Endometrium (tissue), 2 donors: Measurements from ENCODE around the gene SFXN5.

ENCODE experiments used
- FAIRE-seq: peaks from 2 replicates; lab custom pipeline; 2012; peaks lifted over from hg19 to GRCh38; lab: Jason Lieb, UNC
- donor health status: control.
- donor health status: control.

The SFXN5 gene

DNA sequence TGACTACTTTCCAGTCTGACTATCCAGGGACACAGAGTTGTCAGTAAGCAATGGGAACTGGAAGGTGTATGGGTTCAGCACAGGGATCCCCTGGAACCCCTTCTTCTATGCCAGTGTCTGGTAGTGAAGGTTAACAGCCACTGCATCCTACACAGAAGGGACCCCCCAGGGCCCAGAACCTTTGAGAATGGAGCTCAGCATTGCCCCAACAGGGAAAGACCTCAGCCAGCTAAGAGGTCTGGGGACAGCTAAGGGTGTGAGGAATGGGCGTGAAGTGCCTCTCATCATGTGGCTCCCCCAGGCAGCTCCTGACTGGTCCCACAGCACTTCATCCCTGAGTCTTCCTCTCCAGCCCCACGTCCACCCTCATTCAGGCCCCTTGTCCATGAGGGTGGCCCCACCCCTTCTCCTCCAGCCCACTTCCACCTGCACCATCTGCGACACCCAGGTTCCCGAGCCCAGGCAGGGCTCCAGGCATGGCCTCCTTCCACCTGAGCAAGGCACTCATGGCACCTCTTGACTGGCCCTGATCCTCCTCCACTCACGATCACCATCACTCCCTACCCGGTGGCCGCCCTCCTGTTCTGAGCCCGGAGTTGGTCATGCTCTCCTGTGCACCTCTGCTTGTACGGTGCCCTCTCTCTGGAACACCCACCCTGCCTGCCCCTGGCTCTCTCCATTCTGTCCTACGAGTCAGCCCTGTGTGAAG lies 77.1 kb downstream of the SFXN5 start:
- no peak for FAIRE-seq

DNA sequence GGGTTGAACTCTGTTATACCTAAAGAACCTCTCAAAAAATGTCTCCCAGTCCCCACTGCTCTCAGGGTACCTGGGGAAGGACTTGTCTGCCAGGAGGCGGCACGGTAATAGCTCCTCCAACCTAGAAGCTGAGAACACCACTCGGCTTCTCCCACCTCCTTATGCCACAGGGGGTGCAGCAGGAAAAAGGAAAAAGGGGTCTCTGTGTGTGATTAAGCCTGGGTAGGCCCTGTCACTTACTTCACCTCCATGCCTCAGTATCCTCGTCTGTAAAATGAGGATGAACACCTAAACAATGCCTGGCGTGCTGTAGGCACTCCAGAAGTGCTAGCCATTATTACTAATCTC lies 77.6 kb downstream of the SFXN5 start:
- FAIRE-seq: no peak

DNA sequence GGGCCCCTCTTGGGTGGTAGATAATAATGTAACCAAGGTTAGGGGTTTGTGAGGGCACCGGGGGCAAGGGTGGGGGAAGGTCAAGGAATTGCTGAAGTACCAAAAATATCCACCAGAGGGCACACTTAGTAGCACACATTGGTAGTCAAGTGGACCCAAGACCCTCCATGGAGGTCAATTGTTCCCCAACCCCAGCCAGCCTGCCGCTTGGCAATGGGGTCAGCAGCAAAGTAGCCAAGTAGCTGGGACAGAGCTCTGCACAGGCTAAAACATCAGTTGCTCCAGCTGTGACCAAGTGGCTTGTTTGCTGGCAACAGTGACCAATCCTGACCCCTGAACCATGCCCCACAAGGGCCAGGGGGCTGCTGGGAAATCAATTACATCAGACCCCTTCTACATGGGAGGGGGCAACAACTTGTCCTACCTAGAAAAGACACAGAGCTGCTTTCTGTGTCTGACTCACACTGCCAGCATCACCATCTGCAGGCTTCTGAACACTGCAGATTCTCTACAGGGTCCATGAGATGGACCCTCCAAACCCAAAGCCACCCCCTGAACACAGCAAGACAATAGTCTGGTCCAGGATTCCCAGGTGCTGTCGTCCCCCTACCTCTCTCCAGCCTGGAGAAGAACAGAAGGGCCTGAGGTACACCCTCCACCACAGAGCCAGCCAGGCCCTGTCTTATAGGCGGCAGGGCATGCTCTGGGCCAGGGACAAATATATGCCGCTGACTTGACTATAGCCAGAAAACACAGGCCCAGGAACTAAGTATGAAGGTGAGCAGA lies 78.2 kb downstream of the SFXN5 start:
- no peak for FAIRE-seq

DNA sequence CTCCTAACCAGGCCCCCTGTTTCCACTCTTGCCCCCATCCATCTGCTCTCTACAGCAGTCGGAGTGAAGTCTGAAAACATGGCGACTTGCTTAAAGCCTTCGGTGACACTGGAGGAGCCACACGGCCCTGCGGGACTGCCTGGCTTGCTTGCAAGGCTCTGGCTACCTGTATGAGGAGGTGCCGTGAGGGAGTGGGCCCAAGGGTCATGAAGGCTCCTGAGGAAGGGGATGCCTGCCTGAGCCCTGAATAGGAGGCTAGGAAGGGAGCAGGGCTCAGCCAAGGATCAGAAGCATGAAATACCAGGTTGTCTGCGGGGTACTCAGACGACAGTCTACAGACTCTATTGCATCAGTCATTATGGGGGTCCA lies 78.8 kb downstream of the SFXN5 start:
- FAIRE-seq: no peak

DNA sequence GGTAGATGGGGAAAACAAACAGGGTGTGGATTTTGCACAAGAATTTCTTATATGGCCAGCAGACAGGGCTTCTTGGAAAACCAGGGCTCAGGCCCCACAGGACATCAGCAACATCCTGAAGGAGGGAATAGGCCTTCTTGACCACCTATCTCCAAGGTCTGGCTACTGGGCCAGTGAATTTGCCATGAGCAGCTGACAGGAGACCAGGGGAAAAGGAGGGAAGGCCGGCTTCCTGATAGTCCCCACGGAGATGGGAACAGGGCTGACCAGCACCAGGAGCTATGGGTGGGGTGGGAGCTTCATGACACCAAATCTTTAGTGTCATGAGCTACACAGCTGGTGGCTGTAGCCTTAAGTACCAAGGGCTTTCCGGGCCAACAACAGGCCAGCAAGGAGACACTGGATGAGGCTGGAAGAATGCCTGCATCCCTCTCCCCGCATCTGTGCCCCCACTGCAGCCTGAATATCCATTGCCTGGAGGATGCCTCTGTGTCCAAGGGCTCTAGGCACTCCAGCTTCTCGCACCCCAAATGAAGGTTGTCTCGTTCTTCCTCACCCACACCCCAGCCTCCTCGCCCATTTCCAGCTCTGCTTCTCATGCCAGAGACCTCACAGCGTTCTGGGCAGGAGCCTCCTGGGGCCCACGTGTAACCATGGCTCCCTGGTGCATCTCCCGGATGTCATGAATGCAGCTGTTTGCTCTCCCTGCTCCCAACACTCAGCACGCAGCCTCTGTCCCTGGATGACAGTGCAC lies 79.4 kb downstream of the SFXN5 start:
- no peak for FAIRE-seq

DNA sequence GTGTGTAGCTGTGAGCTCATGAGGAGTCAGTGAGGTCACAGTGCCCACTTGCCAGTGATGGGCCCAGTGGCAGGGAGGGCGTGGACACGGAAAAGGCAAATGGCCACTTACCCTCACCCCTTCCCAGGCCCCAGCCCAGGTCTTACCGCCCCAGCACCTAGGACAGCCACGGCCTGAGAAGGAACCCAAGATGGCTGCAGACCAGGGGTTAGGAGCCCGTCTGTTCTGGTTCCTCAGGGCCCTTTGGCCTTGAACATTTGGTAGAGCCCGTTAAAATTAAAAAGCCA lies 80.1 kb downstream of the SFXN5 start:
- no peak for FAIRE-seq

DNA sequence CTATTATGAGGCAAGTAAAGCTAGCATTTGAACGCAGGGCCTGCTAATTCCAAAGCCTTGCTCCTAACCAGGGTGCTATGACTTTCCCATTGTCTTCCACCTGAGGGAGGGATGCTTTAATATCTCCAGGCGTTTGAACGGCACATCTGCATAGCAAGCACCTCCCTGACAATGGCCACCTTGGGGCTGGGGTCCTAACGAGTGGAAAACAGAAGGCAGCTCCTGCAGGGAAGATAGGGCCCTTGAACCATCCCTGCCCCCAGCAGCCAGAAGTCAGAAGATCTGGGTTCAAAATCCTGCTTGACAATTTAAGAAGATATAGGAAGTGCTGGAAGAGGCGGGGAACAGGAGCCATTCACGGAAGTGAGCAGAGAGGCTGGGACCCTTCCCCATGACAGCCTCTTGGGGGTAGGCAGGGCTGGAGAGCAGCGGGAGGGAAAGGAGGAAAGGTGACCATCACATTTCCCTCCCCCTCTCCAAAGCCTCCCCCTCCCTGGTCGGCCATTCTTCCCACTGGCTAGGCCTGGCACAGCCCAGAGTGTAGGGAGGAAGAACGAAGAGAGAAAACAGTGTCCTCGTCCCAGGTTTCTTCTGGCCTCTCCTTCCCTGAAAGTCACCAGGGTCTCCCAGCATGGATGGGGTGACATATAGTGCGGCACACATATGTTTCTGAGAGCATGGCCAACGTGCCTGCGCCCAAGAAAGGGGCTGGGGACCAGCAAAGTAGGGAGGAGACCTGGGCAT lies 80.6 kb downstream of the SFXN5 start:
- no peak for FAIRE-seq

DNA sequence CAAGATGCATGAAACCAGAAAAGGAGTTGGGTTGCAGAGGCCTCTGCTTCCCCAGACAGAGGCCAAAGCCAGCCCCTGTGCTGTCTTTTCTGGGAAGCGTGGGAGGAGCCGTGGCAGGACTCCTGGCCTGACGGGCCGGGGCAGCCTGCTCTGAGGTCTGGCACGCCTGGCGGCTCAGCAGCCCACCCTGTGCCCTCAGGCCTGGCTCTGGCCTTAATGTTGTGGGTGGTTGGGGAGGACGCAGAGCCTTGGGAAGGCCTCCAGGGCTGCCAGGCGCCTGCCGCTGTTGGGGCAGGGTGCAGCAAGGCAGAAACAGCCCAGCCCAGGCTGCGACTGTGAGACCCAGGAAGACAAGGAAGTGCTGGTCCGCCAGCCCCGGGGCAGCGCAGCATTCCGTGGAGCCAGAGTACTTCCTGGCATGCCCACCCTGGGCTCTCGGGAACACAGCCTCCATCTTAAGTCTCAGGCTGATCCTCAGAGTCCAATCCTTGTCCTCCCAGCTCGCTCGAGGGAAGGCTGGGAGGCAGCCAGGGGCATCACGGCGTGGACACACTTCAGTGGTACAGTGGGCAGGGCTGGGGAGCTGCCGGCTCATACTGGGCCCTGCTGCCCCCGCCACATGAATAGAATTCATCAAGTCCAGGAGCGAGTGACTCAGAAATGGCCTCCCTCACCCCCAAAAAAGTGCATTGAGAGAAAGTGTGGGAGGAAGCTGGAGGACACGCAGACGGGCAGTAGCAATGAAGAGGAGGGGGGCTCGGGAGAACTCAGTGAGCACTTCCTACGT lies 81.5 kb downstream of the SFXN5 start:
- FAIRE-seq: no peak

DNA sequence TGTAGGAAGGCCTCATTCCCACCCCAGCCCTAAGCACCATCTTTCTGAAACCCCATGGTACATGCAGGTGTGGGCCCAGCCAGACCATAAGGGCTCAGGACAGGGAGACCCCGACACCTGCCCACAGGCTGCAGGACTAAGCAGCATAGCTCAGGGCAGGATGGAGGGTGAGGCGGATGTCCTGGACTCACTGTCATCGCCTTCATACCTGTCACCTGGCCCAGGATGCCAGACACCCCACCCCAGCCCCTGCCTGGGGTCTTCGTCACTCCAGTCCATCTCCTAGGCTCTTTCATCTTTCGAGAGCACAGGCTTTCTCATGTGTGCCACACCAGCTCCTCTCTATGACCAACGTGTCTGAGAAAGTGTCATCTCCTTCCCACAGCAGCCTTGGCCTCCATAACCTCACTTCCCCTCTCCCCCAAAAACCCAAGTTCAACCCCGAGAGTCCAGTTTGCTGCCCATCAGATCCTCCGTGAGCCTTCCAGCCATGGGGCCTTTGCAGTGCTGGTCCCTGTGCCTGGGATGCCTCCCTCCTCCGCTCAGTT lies 82.7 kb downstream of the SFXN5 start:
- no peak for FAIRE-seq

DNA sequence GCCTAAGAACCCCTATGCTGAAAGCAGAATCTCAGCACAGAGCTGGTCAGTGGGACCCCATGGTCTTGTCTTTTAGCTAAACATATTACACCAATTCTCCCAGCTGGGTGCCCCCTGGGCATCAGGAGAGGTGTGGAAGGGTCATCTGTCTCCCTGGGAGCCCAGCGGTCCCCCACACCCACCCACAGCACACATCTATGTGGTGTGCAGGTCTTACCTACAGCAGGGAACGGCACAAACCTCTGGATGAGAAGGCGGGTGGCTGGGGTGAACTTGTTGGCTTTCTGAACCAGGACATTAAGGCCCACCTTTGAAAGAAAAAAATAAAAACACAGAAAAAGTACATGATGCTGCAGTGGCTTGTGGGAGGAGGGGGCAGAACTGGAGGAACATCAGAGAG lies 83.5 kb downstream of the SFXN5 start:
- no peak for FAIRE-seq

DNA sequence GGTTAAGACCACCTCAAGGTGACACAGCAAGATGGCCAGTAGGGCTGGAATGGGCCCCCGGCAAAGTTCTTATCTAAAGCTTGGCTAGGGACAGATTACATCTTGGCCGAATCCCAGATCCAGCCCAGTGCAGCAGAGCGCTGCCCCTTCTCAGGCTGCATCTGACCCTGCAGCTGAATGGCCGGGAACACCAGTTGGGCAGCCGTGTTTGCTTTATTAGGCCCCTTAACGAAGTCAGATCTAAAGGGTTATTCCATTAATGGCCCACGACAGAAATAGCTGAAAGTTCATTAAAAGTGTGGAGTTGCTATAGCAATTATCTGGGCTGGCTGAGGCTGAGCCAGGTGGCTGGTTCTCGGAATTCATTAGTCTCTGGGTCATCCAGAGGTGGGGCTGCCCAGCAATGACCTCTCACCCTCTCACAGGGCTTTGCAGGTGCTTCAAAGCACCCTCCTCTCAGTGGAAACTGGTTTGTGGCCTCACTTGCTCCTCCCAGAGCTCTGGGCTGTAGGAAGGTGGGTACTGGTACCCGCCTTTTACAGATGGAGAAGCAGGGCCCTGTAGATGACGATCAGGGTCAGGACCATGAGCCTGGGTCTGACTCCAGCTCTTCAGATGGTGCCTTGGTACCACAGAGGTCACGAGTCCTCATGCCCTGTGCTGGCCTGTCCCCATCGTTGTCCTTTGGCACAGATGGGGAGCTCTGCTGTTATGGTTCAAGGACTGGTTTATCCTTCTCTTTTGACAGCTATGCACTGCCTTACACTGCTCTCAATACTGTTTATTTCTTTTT lies 85.4 kb downstream of the SFXN5 start:
- FAIRE-seq: no peak

DNA sequence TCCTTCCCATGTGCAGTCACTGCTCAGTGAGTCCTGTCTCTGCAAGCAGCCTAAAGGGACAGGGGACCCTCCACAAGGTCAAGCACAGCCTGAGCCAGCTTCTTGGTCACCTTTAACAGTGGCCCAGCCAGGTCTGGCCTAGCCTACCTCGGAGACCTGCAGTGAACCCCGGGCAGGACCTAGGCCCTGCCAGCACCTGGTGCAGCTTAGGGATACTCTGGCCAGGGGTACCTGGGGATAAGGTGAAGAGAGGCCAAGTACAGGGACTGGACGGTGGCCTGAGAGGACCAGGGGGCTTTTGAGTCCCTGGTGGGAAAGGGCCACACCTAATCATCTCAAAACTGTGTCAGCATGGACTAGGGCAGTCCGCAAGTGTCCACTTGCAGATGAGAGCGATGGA lies 86.4 kb downstream of the SFXN5 start:
- FAIRE-seq: no peak

DNA sequence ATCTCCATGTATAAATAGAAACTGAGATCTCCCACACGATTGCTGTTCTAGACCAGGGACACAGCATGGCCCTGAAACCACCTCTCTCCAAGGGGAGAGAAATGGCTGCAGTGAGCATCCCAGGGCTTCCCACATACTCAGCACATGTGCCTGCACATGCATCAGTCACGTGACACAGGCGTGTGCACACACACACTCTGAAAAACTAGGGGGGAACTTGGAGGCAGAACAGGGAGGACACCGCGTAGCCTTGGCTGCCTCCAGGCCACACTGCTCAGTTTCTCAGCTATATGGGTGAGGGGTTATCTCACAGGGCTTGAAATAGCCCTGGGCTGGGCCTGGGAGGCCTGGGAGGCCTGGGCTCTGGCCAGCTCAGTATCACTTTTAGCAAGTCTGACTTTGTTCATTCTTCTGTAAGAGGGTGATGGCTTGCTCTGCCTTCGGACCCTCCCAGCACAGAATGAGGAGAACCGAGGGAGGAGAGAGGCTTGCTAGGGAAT lies 87.3 kb downstream of the SFXN5 start:
- no peak for FAIRE-seq

DNA sequence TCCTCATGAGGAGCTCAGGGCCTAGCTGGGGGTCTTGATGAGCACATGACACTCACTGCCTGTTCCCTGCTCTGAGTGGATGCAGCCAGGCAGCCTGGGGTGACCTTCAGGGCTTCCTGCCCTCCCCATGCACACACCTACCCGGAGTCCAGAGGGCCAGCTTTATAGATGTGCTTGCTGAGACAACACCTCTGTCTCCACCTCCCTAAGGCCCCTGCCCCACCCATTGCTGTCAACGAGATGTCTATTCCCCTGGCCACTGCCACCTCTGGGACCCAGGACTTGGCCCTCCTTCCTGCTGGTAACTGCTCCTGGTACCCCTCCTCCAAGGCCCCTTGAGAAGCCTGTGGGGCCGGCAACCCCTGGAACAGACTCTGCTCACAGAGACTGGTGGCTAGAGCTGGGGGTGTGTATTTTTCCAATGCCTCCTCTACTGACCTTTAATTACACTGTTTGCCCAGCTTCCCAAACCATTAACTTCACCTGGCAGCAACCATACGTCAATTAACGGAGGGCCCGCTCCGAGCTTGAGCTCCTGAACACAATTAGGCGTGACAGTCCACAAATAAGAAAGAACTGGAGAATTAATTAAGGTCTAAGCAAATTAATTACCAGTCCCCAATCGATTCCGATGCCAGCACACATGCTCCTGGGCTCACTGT lies 87.9 kb downstream of the SFXN5 start:
- FAIRE-seq: no peak

DNA sequence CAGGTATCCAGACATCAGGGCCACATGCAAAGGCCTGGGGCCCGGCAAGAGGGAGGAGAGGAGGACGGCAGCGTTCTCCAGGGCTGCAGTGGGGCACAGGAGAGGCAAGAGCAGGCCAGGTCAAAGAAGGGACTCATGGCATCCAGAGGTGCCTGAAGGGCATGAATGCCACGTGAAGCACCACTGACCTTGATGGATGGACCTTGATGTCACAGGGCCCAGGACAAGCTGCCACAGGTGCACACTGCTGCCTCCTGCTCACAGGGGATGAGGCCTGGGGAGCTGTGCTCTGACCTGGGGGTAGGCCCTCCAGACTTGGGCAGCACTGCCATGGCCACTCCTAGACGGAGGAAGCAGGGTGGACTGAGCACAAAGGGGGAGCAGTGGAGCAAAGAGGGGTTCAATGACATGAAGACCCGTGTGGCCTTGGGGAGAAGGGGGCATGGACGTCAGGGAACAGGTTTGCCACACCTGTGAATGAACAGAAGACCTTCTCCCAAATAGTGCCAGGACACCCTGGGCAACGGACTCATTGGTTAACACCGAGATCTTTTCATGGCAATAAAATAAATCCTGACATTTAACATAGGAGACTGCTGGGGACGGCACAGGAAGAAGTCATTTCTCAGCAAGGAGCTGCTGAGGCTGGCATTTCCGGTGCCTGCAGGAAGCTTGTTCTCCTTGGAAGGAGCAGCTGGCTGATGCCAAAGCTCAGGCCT lies 88.6 kb downstream of the SFXN5 start:
- FAIRE-seq: no peak

DNA sequence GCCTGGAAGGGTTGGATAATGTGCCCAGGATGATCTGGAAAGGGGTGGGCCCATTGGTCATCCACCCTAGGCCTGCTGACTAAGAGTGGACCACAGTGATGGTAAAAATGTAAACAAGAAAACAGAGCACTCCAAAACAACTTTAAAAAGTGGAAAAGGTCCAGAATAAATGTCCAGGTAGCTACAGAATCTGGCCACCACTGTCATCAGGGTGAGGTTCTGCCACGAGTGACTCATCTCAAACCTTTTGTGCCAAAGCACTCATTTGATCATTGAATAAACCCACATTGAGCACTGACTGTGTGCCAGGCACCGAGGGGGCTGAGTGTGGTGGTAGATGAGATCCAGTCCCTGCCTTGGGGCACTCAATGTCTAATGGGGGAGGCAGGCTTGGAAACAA lies 89.3 kb downstream of the SFXN5 start:
- no peak for FAIRE-seq

DNA sequence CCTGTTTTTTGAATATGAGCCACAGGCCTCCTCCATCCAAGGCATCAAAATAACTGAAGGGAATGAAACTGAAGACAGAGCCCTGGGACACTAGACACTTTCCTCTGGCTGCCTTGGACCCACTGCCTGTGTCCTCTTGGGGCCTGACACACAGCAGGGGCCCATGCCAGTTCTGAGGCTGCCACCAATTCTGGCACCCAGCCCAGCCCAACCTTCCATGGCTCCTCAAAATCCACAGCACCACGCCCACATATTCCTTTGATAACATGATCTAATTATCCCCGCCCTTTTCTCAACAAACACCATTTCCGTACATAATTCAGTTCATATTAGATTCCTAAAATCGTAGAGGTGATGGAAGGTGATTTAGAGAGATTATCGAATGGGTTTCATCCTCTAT lies 90.0 kb downstream of the SFXN5 start:
- no peak for FAIRE-seq

DNA sequence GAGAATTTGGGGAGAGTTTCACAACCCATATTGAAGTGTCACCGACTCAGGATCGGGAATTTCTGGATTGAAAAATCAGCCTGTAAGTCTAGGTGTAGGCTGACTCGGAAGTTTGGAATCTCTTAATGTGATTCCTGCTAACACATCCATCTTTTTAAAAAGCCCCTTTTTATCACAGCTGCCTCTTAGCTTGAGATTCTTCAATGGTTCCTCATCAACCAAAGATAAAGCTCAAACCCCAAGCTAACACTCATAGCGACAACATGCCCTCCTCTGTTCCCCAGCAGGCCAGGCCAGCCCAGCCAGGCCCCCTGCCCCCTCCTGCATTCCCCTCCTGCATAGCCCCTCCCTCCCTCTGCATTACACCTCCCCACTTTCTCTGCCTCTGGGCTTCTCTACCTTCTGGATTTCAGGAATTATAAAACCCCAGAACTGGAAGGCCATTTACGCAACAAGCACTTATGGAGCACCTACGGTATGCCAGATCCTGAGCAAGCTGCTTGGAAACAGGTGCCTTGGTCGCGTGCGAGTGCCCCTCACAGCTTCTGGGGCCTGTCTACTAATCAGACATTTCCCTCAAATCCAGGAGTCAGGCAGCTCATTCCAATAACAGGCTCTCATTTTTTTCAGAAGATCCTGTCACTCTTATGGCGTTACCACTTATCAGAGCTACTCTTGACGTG lies 90.8 kb downstream of the SFXN5 start:
- FAIRE-seq: no peak

DNA sequence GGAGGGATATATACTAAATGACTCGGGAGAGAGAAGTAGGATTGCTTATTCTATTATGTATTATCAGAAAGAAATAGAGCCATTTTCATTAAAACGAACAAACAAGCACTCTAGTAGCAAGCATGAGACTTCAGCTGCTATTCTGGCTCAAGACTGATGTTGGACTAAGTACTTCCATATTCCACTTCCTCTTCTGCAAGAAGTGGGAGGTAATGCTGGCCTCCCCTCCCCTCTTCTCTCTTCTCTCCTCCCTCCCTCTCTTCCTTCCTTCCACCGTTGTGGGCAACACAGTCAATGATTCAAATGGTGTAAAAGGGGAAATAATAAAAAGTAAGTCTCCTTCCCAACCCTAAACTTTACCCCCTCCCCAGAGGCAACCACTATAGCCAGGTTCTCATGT lies 91.6 kb downstream of the SFXN5 start:
- no peak for FAIRE-seq
